AG09309 (cell line): Measurements from ENCODE around the gene DFFB.

Experiments
- DNase-seq: peaks from one replicate; pipeline ENCODE4 v3.0.0-alpha.2; 2010; ENCODE audit warnings: low read depth
- H3K4me3 ChIP-seq: 2 replicates; pipeline ENCODE4 v1.5.1; 2011; ENCODE audit warnings: mild to moderate bottlenecking, low read depth, low read length, moderate library complexity; ENCODE audit not compliant: control insufficient read depth
- TF ChIP-seq, protein P1 (sequence below): IDR thresholded peaks from 2 replicates; pipeline ENCODE4 v1.5.1; 2011; ENCODE audit warnings: mild to moderate bottlenecking, low read depth, low read length, inconsistent platforms; ENCODE audit not compliant: insufficient read depth, control insufficient read depth; ENCODE audit errors: missing control alignments

Gene DFFB

DNA sequence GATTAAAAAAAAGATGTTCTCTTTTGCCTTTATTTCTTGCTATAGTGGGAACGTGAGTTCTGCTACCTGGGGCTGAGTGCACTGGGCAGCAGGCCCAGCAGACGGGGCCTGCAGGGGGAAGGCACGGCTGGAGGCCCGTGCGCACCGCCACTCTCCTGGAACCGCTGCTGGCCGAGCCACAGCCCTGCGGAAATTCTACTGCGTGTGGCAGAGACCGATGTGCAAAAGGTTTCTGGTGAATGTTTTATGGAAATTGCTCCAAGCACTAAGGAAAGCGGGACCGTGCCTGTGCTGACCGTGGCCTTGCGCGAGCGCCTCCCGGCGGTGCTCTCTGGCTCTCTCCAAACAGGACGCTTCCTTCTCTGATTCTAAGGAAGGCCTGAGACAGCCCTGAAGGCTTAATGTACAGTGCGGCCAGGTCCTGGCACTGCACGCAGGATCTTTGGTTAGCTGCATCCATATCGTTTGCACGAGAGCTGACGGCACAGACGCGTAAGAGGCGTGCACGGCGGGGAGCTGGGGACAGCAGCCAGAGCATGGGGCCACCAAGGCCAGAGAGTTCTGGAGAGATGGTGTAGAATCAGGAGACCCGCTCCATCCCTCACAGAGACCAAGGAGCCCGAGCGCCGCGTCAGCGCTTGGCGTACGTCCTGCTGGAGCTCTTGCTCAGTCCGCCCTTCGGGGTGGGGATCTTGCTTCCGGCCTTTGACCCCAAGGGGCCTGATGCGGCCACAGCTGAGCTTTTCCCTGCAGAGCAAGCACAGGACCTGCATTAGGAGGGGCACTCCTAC, 42.3 kb upstream of the DFFB start:
- DNase-seq = no peak
- H3K4me3 ChIP-seq = no peak overlapping the region
- TF ChIP-seq, protein P1, sequence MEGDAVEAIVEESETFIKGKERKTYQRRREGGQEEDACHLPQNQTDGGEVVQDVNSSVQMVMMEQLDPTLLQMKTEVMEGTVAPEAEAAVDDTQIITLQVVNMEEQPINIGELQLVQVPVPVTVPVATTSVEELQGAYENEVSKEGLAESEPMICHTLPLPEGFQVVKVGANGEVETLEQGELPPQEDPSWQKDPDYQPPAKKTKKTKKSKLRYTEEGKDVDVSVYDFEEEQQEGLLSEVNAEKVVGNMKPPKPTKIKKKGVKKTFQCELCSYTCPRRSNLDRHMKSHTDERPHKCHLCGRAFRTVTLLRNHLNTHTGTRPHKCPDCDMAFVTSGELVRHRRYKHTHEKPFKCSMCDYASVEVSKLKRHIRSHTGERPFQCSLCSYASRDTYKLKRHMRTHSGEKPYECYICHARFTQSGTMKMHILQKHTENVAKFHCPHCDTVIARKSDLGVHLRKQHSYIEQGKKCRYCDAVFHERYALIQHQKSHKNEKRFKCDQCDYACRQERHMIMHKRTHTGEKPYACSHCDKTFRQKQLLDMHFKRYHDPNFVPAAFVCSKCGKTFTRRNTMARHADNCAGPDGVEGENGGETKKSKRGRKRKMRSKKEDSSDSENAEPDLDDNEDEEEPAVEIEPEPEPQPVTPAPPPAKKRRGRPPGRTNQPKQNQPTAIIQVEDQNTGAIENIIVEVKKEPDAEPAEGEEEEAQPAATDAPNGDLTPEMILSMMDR = no peak

DNA sequence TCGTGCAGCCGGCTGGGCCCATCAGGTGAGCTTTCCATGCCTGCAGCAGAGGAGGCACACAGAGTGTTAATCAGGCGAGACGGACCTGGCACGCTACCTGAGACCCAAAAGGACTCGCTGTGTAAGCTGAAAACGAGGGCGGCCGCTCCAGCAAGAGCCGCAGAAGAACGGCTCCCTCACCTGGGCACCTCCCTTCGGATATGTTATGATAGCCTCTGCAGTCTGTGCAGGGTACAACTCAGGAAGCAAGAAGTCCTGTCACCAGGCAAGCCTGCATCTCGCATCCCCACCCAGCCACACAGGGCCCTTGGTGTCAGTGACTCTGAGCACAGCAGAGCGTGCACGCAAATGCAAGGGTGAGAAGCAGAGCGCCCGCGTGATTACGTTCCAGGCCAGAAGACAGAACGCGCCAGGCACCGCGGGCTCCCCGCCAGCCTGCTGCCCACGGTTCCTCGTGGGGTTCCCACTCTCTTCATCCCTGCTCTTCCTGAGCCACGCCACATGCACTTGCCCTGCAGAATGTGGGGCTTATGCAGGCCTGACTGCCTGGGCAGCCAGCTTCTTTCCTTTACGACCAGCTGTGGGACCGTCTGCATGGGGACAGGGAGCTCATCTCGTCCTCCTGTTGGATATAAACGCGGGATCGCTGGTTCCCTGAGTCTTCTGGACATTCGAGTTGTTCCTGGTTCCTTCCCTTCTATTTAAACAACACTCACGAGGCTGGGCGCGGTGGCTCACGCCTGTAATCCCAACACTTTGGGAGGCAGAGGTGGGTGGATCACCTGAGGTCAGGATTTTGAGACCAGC, 40.7 kb upstream of the DFFB start:
- TF ChIP-seq, protein P1 = no peak
- H3K4me3 ChIP-seq = no peak overlapping the region
- DNase-seq = no peak

GRCh38 chr1:3817138-3817740, 40.0 kb upstream of the DFFB start:
- TF ChIP-seq, protein P1 = no peak

GRCh38 chr1:3817821-3818597, 39.3 kb upstream of the DFFB start:
- TF ChIP-seq, protein P1 = no peak
- DNase-seq = no peak
- H3K4me3 ChIP-seq = no peak overlapping the region

More at GRCh38 chr1:3817138-3817740, 40.0 kb upstream of the DFFB start:
- no peak overlapping the region for H3K4me3 ChIP-seq
- no peak for DNase-seq

GRCh38 chr1:3819771-3820200, 37.5 kb upstream of the DFFB start:
- TF ChIP-seq, protein P1 = no peak
- no peak overlapping the region for H3K4me3 ChIP-seq
- no peak for DNase-seq

GRCh38 chr1:3820316-3820715, 37.0 kb upstream of the DFFB start:
- TF ChIP-seq, protein P1 = no peak
- H3K4me3 ChIP-seq = no peak overlapping the region
- no peak for DNase-seq
